SK-N-SH (cell line): Measurements from ENCODE around the gene MAGEA9B.

Experiments
- CTCF ChIP-seq: fragments of 200-600 bp; sonication (generic); IDR thresholded peaks from 2 replicates; pipeline ENCODE4 v1.6.1; 2017; ENCODE audit warnings: antibody characterized with exemption, mild to moderate bottlenecking, moderate library complexity
- EZH2phosphoT487 ChIP-seq: fragments of 200-600 bp; sonication (generic); IDR thresholded peaks from 2 replicates; pipeline ENCODE4 v1.6.1; 2017; ENCODE audit warnings: low read depth, mixed run types, mild to moderate bottlenecking, antibody characterized with exemption, moderate library complexity, borderline replicate concordance
- FOXM1 ChIP-seq: IDR thresholded peaks from 2 replicates; pipeline ENCODE4 v1.4.0; 2012; ENCODE audit warnings: low read depth, mild to moderate bottlenecking
- POLR2AphosphoS5 ChIP-seq: IDR thresholded peaks from 2 replicates; pipeline ENCODE4 v1.6.1; 2012; ENCODE audit warnings: low read depth, low read length
- RAD21 ChIP-seq: IDR thresholded peaks from 2 replicates; pipeline ENCODE4 v1.6.1; 2012; ENCODE audit warnings: mild to moderate bottlenecking, low read length
- RCOR1 ChIP-seq: fragments of 150-350 bp; IDR thresholded peaks from 2 replicates; pipeline ENCODE4 v1.6.1; 2017; ENCODE audit warnings: antibody characterized with exemption, low read length
- SMC3 ChIP-seq: IDR thresholded peaks from 2 replicates; pipeline ENCODE4 v1.6.1; 2012; ENCODE audit warnings: low read depth, low read length, improper control_type of control experiment
- USF1 ChIP-seq: IDR thresholded peaks from 2 replicates; pipeline ENCODE4 v1.4.0; 2012; ENCODE audit warnings: low read depth, borderline replicate concordance
- USF2 ChIP-seq: fragments of 150-350 bp; IDR thresholded peaks from 2 replicates; pipeline ENCODE4 v1.6.1; 2017; ENCODE audit warnings: antibody characterized with exemption, low read length, low read depth, borderline replicate concordance
- YY1 ChIP-seq: IDR thresholded peaks from 2 replicates; pipeline ENCODE4 v1.4.0; 2012; ENCODE audit warnings: low read depth, mild to moderate bottlenecking

- no peak for TF ChIP-seq YY1
- TF ChIP-seq POLR2AphosphoS5, result no peak
- TF ChIP-seq EZH2phosphoT487, result no peak
- no peak for TF ChIP-seq SMC3
- no peak for TF ChIP-seq RAD21
- TF ChIP-seq CTCF, result no peak
- TF ChIP-seq FOXM1, result no peak
- no peak for TF ChIP-seq USF1
- TF ChIP-seq USF2, result no peak
- TF ChIP-seq RCOR1, result no peak
These were observed 41.5 kb upstream of the MAGEA9B start for GRCh38 chrX:149628768-149629167.
